Measurements from ENCODE around the gene KIF2A.

- TF ChIP-seq CTCF (IDR thresholded peaks at IDR 0.05; ENCODE audit: low read depth, low read length, missing input control), result no peak
- TF ChIP-seq RAD21 (IDR thresholded peaks at IDR 0.05), result no peak
- no peak for TF ChIP-seq YY1 (IDR thresholded peaks at IDR 0.05)
- TF ChIP-seq ATF3 (IDR thresholded peaks at IDR 0.05), result no peak
- no peak for TF ChIP-seq MAX (IDR thresholded peaks at IDR 0.05)
Observed at GRCh38 chr5:62273687-62274086, 32.3 kb upstream of the KIF2A start.

All from liver (tissue), 3 donors.